ENCODE results near the gene KIAA0586.
"Not testable (repeated sequence)": the region's sequence is repeated elsewhere in the genome, so short reads cannot be mapped to it uniquely, and the experiment has no call there.

Gene KIAA0586

DNA sequence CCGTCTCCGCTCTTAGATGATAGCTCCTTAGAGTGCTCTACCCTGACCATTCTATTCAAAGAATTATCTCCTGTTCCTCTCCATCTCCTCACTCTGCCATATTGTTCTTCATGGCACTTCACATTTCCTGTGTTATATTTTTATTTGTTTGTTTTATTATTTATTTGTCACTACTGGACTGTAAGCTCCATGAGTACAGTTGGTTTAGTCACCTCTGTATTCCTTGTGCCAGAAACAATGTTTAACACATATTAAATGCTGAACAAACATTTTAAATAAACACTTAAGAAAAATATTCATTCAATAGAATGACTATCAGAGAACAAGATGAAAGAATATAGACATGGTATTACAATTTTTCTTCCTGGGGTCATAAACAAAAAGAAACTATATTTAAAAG is 35.6 kb downstream of the KIAA0586 start:
- in situ Hi-C loops (cut with MboI; ENCODE audit: low sequenced_read_pairs), result no loop called here

DNA sequence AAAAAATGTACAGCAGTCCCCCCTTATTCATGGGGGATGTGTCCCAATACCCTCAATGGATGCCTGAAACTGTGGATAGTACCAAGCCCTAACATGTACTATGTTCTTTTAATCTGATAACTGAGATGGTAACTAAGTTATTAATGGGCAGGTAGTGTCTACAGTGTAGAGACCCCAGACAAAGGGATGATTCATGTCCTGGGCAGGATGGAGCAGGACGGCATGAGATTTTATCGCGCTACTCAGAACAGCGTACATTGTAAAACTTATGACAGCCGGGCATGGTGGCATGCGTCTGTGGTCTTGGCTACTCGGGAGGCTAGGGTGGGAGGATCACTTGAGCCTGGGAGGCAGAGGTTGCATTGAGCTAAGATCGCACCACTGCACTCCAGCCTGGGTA is 37.1 kb downstream of the KIAA0586 start:
- in situ Hi-C loops (cut with MboI; ENCODE audit: low sequenced_read_pairs), result no loop called here

DNA sequence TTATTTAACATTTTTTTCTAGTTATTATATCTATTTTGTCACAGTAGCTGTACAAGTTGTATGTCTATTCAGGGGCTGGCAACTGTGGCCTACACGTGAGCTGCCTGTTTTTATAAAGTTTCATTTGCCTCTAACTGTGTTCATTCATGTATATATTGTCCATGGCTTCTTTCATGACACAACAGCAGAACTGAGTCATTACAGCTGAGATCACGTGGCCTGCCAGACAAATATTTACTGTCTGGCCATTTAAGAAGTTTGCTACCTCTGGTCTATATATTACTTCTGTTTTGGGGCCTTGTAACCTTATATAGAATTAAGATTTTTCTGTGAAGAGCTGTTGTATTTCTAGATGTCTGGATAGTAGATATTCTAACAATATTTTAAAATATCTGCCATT is 37.9 kb downstream of the KIAA0586 start:
- in situ Hi-C loops (cut with MboI; ENCODE audit: low sequenced_read_pairs), result no loop called here

DNA sequence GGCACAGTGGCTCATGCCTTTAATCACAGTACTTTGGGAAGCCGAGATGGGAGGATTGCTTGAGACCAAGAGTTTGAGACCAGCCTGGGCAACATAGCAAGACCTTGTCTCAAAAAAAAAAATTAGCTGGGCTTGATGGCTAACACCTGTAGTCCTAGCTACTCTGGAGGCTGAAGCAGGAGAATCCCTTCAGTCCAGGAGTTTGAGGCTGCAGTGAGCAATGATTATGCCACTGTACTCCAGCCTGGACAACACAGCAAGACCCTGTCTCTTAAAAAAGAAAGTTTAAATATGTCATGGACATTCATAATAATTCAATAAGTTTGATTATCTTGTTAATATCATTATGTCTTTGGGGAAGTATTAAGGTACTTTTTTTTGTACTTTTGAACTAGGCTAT is 38.9 kb downstream of the KIAA0586 start:
- in situ Hi-C loops (cut with MboI; ENCODE audit: low sequenced_read_pairs), result no loop called here

DNA sequence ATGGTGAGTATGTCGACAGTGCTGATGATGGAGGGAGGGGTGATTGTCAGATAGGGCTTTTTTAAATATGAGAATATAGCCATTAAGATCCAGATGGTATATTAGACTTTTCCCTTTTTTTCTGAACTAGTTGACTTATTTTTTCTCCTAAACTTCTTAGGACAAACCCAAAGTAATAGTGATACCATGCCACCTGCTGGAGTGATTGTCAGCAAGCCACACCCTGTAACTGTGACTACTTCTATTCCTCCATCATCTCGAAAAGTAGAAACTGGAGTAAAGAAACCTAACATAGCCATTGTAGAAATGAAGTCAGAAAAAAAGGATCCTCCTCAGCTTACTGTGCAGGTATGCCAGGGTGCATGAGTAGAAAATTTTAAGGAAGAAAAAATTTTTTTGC is 40.1 kb downstream of the KIAA0586 start:
- in situ Hi-C loops (cut with MboI; ENCODE audit: low sequenced_read_pairs), result no loop called here

DNA sequence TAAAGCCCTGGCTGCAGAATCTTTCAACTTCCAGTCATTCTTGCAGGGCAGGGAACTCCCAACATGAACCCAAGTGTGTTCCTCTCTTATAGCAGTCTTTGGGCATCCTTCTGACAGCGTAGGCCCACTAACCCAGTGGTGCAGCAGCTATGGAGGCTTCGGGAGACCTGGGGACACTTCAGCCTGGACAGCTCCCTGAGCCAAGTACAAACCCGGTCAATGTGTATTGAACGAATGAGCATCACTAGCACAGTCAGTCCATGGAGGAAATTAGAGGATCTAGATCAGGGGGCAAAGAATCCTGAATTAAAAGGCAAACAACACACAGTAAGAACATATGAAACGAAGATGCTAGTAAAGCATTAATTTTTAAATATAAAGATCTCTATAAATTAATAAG is 41.8 kb downstream of the KIAA0586 start:
- in situ Hi-C loops (cut with MboI; ENCODE audit: low sequenced_read_pairs), result no loop called here

DNA sequence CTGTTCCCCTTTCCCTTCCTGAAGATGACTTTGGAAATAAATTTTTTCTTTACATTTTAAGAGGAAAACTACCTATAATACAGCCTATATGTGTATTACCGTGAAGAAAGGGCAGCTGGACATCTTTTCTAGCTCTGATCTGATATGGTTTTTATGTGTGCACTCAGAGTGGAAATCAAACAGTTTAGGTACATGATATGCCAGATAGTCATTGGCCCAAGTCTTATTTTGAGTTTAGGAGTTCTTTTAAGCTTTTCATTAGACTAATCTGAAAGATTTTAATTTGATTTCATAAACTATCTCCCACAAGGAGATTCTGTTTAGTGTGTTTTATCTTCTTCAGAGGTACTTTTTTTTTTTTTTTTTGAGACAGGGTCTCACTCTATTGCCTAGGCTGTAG is 48.8 kb downstream of the KIAA0586 start:
- in situ Hi-C loops (cut with MboI; ENCODE audit: low sequenced_read_pairs), result no loop called here

DNA sequence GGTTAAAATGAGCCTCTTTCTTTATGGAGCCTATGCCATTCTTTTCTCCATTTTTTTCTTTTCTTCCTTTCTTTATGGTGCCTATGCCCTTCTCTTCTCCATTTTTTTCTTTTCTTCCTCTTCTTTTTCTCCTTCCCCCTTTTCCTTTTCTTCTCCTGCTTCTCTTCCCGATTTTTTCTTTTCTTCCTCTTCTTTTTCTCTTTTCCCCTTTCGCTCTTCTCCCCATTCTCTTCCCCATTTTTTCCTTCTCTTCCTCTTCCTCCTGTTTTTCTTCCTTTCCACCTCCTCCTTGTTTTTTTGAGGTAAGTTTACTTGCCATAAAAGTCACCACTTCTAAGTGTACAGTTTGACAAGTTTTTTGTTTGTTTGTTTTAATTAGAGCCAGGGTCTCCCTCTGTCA is 50.1 kb downstream of the KIAA0586 start:
- in situ Hi-C loops (cut with MboI; ENCODE audit: low sequenced_read_pairs), result no loop called here

DNA sequence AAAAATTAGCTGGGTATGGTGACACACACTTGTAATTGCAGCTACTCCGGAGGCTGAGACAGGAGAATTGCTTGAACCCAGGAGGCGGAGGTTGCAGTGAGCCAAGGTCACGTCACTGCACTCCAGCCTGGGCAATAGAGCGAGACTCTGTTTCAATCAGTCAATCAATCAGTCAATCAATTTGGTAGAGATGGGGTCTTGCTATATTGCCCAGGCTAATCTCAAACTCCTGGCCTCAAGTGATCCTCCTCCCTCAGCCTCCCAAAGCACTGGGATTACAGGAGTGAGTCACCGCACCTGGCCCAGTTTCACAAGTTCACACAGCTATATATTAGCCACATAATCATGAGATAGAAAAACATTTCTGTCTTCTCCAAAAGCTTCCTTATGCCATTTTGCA is 50.8 kb downstream of the KIAA0586 start:
- in situ Hi-C loops (cut with MboI; ENCODE audit: low sequenced_read_pairs), result not testable (repeated sequence)

DNA sequence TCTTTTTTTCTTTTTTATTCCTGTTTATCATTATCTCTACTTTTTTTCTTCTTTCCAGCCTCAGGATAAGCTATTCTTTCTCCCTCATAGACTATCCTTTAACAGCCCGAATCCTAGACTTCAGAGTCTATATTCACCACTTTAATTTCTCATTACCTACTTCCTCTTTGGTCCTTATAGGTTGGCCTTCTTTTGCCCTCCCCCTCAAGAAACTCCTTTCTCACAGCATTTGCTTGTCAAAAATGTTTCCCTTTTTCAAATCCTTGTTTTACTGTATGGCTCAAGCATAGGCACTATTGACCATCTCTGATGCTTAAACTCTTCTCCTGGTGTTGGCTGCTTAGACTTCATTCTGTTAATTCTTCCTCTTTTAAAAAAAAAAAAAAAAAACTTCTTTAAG is 52.5 kb downstream of the KIAA0586 start:
- in situ Hi-C loops (cut with MboI; ENCODE audit: low sequenced_read_pairs), result no loop called here

DNA sequence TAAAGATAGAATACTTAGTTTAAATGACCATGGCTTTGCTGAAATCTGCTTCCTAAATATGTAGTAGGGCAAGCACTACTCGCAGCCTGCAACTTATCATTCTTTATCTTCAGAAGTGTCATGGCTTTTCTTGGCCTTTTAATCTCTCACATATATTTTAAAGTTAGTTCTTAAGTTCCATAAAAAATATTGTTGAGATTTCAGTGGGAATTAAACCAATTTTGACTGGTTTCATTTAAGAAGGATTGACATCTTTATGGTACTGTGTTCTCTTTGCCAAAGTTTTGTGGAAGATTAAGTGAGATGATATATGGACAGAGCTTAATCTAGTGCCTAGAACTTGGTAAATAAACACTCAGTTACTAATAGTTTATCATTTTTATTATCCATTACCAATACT is 56.7 kb downstream of the KIAA0586 start:
- in situ Hi-C loops (cut with MboI; ENCODE audit: low sequenced_read_pairs), result no loop called here

DNA sequence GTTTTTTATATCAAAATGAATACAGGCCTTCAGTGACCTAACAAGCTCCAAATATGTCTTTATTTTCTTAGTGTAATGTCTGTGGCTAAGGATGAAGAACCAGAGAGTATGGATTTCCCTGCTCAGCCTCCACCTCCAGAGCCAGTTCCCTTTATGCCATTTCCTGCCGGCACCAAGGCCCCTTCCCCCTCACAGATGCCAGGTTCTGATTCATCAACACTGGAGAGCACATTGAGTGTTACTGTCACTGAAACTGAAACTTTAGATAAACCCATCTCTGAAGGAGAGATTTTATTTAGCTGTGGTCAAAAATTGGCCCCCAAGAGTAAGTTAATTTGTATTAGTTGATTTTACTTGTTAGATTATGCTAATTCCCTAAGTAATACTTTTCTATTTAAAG is 61.0 kb downstream of the KIAA0586 start:
- in situ Hi-C loops (cut with MboI; ENCODE audit: low sequenced_read_pairs), result no loop called here

DNA sequence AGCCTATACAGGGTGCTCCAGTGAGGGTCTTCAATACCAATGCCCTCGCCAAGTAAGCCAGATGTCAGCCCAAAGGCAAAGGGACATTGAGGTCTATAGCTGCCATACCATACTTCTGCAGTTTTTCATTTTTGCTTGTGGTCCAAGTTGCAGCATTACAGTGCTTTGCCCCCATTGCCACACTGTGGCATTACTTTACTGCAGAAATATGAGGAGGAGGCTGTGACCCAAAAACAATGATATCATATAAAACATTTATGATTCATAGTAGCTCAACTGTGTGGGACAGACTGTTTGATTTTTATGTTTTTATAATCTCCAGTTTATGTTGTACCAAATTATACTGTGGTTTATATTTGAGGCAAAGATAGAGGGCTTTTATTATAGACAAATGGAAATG is 64.1 kb downstream of the KIAA0586 start:
- in situ Hi-C loops (cut with MboI; ENCODE audit: low sequenced_read_pairs), result no loop called here

DNA sequence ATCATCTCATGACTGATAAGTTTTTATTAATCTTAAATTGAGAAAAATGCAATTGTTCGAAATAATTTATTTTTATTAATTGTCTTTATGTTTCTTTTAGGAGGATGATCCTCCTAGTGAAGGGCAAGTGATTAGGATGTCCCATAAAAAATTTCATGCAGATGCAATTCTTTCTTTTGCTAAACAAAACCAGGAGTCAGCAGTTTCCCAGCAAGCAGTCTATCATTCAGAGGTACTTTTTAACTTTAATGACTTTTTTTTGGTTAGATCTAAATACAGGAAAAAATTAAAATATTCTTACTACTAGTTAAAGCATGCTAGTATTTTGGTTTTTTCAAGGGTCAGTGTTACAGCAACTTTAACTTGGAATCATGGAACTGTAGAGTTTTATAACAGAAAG is 64.5 kb downstream of the KIAA0586 start:
- in situ Hi-C loops (cut with MboI; ENCODE audit: low sequenced_read_pairs), result no loop called here

DNA sequence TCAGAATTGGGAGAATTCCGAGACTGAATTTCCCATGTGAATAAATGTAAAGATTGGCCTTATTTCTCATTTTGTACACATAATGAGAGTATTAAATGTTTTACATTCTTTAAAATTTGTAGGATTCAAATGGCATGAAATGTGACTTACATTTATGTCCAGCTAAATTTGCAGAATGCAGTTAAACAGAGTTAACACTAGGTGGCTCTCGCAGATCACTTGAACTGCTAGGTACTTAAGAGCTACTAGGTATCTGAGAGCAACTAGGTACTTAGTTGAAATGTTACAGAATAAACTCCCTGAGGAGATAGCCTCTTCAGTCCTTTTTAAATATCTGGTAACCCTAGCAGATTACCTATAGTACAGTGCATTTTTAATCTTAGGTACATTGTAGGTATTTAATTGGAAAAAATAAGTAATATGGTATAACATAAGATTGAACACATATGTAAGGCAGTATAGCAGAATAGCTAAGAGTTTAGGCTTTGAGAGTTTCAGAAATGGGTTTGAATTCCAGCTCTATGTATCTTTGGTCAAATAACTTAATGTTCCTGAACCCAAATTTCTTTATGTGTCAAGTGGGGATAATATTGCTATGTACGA is 73.8 kb downstream of the KIAA0586 start:
- in situ Hi-C loops (cut with MboI; ENCODE audit: low sequenced_read_pairs), result no loop called here

DNA sequence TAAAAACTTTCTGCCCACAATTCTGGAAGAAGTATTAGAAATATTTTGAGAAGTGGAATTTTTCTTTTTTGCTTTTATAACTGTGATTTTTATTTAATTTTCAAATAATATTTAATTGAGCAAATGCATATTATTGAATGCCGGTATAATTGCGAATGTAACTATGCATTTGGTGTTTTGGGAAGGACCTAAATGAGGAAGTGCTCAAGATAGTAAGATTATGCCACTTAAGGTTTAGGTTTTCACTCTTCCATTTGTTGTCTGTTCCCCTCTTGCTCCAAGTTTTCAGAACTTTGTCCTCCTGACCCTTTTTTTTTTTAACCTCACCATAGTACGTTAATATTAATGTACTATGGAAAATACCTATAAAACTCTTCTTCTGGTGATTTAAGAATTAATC is 85.8 kb downstream of the KIAA0586 start:
- in situ Hi-C loops (cut with MboI; ENCODE audit: low sequenced_read_pairs), result no loop called here

DNA sequence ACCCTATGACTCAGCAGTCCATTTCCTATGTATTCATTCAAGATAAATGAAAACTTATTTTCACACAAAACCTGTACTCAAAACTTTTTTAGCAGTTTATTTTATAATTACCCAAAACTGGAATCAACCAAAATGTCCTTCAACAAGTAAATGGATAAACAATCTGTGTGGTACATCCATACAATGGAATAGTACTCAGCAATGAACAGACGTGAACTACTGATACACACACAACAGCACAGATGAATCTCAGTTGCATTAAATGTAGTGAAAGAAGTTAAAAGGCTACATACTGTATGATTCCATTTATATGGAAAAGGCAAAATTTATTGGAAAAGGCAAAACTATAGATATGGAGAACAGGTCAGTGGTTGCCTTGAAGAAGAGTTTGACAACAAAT is 90.1 kb downstream of the KIAA0586 start:
- in situ Hi-C loops (cut with MboI; ENCODE audit: low sequenced_read_pairs), result no loop called here

DNA sequence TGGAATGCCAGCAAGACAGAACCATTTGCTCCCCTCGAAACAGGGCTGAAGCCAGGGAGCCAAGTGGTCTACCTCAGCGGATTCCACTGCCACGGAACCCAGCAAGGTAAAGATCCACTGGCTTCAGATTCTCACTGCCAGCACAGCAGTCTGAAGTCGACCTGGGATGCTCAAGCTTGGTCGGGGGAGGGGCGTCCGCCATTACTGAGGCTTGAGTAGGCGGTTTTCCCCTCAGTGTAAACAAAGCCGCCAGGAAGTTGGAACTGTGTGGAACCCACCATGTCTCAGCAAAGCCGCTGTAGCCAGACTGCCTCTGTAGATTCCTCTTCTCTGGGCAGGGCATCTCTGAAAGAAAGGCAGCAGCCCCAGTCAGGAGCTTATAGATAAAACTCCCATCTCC is 98.2 kb downstream of the KIAA0586 start:
- in situ Hi-C loops (cut with MboI; ENCODE audit: low sequenced_read_pairs), result not testable (repeated sequence)

DNA sequence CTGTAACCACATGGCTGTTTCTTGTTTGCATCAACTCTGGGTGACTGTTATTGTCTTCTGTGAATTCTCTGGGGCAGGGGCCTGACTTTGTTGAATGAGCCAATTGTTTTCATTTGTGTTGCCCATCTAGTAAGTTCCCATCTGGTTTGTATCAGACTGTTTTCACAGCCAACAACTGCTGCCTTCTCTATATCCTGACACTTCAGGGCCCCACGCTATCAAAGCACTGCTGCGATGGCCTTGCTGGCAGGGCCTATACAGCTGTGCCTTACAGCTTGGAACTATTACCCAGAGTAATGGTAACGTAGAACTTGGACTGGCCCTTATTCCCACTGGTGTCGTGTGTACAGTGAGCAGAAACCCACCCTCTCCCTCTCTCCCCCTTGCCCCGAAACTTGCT is 105.9 kb downstream of the KIAA0586 start:
- in situ Hi-C loops (cut with MboI; ENCODE audit: low sequenced_read_pairs), result no loop called here

DNA sequence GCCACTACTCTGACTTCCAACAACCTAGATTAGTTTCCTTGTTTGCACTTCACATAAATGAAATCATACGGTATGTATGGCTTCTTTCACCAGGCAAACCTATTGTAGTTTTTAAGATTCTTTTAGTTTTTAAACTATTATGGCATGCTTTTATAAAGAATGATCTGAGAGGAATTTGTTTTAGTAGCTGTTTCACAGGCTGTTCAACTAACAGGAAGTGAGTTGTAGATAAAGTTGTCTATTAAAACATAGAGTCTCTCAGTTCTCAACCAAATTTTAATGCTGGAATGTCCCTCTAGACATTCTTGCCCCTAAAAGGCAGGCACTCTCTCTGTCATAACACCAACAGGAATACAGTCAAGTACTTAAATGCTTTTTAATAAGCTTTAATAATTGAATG is 107.5 kb downstream of the KIAA0586 start:
- in situ Hi-C loops (cut with MboI; ENCODE audit: low sequenced_read_pairs), result no loop called here

DNA sequence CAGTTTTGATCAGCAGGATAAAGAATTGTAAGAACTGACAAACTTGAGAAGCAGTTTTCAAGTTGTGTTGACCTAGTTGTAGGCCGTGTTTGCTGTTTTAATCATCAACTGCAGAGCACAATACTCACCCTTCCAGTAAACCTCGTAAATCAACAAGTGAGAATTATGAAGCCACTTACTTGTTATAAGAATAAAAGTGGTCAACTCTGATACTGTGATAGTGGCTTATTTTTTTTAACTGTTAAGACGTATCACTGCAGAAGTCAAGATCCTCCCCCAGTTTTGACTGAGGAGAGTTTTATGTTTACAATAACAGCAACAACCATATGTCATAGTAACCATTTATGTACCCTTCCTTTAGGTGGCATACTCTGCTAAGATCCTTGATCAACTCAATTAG is 109.5 kb downstream of the KIAA0586 start:
- in situ Hi-C loops (cut with MboI; ENCODE audit: low sequenced_read_pairs), result no loop called here

DNA sequence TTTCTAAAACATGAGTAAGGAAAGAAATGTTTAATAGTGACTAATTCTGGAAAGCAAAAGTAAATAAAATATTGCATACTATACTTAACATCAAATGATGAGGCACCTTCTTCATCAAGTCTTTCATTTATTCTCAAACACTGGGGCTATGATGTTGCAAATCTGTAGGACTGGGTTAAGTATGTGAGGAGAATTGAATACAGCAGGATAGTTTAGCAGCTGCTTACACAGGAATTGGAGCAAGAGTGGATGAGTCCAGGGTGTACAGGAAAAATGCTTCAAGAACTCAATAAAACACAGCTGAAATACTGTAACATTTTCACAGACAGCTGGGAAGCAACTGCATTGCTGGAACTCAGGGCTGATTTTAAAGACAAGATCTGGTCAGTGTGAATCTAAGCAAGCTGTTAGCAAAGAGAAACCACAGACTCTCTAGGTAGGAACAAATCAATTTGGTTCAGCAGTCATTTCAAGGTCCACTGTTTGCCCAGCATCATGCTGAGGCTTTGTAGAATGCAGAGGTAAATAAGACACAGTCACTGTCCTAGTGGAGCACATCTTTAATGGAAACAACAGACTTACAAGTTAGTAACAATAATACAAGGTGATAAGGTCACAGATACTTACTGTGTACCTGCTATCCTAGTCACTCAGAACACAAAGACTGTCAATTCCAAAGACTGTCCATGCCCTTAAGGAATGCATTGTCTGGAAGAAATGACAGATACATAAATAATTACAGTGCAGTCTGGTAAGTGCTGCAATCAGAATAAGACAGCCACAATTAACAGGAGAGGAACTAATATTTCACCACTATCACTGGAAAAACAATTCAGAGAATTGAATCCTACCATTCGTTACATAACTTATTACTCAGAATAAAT is 113.5 kb downstream of the KIAA0586 start:
- in situ Hi-C loops (cut with MboI; ENCODE audit: low sequenced_read_pairs), result no loop called here

DNA sequence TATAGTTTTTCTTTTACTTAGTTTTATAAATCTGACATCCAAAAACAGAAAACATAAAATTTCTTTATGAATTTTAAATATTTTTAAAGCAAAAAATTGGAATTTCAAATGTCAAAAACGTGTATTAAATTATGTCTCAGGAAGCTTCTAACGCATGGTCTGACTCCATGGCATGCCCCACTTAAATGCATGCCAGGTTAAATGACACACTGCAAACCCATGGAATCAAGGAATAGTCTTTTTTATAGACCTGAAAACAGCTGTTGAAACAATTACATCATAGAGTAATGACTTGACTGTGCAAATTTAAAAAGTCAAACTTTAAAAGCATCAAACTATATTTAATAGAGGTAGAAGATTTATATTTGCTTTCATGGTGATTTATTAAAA is 114.1 kb downstream of the KIAA0586 start:
- in situ Hi-C loops (cut with MboI; ENCODE audit: low sequenced_read_pairs), result no loop called here
